Testis (tissue), 3 donors: Measurements from ENCODE around the gene FHIT. TPM values are rescaled to one million over a fixed set of nuclear protein-coding genes. Genes with fewer than 3 reads are reported as not detected.

Source experiments
- DNase-seq: peaks from one replicate; pipeline ENCODE4 v3.0.0-alpha.2; 2019
- H3K27ac ChIP-seq, 2 donors: fragments of 200-600 bp; sonication (generic); one replicate each; pipeline ENCODE4 v1.5.1; 2019
- H3K27me3 ChIP-seq: fragments of 200-600 bp; sonication (generic); one replicate; pipeline ENCODE4 v1.5.1; 2019
- H3K36me3 ChIP-seq: fragments of 200-600 bp; sonication (generic); one replicate; pipeline ENCODE4 v1.5.1; 2017; ENCODE audit warnings: low read depth; ENCODE audit errors: missing control alignments
- H3K4me1 ChIP-seq: fragments of 200-600 bp; sonication (generic); one replicate; pipeline ENCODE4 v1.5.1; 2019
- H3K4me3 ChIP-seq, 2 donors: fragments of 200-600 bp; sonication (generic); one replicate each; pipeline ENCODE4 v1.5.1; 2017 to 2019
- H3K9me3 ChIP-seq: fragments of 200-600 bp; sonication (generic); one replicate; pipeline ENCODE4 v1.5.1; 2017
- CTCF ChIP-seq, 3 experiments: fragments of 450-650 bp in 2 of 3; fragments of 200-600 bp in 1 of 3; sonication (generic) in 1 of 3; IDR thresholded peaks; one replicate each; pipeline ENCODE4 v1.5.1; 2016 to 2019; ENCODE audit warnings: antibody characterized with exemption in 3 of 3, mild to moderate bottlenecking in 2 of 3, moderate library complexity in 1 of 3
- POLR2A ChIP-seq: fragments of 450-650 bp; IDR thresholded peaks from one replicate; pipeline ENCODE4 v1.6.1; 2017; ENCODE audit warnings: antibody characterized with exemption, mild to moderate bottlenecking, moderate library complexity
- WGBS, 2 donors: methylation state at CpG; one replicate each; pipeline ENCODE4 v1.1.5; 2018; 5-methylcytosine and 5-hydroxymethylcytosine counted together
- intact Hi-C: fragments of 100-400 bp; cut with DNase I; formaldehyde crosslinking; loops from one replicate; pipeline ENCODE4 v1.15.1; 2023; ENCODE audit warnings: low total_unique reads
- polyA plus RNA-seq: library from polyadenylated mRNA; stranded (reverse); fragments of 350-450 nt; fragmentation: Illumina TruSeq; extraction: RNeasy Lipid Tissue Mini Kit (QIAGEN cat#74804); gene quantifications from one replicate; pipeline ENCODE4 v1.2.3, GENCODE V29; 2014; ENCODE audit warnings: low read depth, low replicate concordance; ENCODE audit not compliant: insufficient read depth
- total RNA-seq, 2 donors: library from RNA; depleted of rRNA; stranded (reverse); fragments of >200 nt; gene quantifications; one replicate each; pipeline ENCODE4 v1.2.3, GENCODE V29; 2016

The FHIT gene
- total and polyA plus RNA-seq, 3 donors from 2014 or later = 10.1 to 29.6 (median 15.5) TPM

DNA sequence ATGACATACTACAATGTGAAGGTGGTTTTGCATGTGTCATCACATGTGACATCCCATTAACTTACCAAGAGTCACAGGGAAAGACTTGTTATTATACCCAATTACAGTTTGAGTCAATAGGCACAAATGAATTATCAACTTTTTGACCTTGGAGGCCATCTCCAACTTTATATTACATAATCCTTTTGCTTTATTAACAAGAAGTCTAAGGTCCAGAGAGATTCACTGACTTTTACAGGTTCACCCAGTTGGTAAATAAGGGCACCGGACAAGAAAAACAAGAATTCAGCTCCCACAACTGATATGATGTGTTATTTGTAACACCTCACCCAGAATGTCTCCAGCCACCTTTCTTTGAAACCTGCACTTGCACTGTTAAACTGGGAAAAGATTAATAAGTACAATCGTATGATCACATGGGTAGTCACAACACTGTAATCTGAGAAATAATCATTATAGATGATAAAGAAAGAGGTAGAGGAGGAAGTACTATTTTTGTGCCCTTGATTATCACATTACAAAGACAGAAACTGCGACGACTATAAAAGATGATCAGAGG lies 928.9 kb downstream of the FHIT start:
- TF ChIP-seq CTCF (IDR thresholded peaks at IDR 0.05) (no peak), POLR2A (no peak)
- no peak for DNase-seq

DNA sequence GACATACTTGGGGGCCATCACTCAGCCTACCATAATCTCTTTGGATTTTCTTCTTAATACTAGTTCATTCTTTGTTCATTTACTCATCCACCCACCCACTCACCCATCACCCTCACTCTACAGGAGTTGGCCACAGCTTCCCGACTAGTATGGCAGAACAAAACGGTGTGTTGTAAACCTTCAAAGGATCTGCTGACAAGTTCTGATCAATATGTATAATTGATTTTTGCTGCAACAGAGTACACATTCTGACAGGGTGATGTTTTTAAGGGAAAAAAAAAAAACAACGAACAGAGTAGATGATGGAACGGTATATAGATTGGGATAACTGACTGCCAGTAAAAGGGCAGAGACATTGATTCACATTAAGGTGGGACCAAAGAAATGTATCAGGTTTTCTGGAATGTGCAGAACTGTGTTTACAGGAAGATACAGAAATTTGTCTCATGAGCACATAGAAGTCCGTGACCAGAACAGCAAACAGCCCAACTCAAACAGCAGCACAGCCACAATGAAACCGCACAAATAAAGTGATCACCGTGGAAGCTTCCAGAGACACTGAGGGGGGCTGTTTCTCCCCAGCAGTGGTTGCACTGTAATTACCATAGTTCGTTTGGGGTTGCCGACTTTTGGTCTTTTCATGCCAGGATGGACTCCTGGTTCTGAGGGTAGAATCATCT lies 931.9 kb downstream of the FHIT start:
- Histone ChIP-seq H3K36me3 (no peaks in the 10 kb centered on the region), H3K4me3 (no peak overlapping the region), H3K27ac (no peak overlapping the region), H3K9me3 (no peaks in the 10 kb centered on the region), H3K27me3 (no peaks in the 10 kb centered on the region), H3K4me1 (peaks cover 2% of the 10 kb centered on the region)
- no peak for DNase-seq
- TF ChIP-seq CTCF (IDR thresholded peaks at IDR 0.05) (no peak), POLR2A (no peak)
- intact Hi-C loops = no loop called here
- WGBS, 2 donors = 75 to 87% methylated on average over 9 of the region's 9 CpGs

More for the DNA sequence above, 928.9 kb downstream of the FHIT start:
- H3K9me3 ChIP-seq = no peaks in the 10 kb centered on the region
- no peaks in the 10 kb centered on the region for H3K27me3 ChIP-seq
- H3K27ac ChIP-seq = no peak overlapping the region
- intact Hi-C loops = no loop called here
- H3K4me1 ChIP-seq = peaks cover 2% of the 10 kb centered on the region
- no peaks in the 10 kb centered on the region for H3K36me3 ChIP-seq
- H3K4me3 ChIP-seq = no peak overlapping the region
- WGBS, 2 donors = 63 to 76% methylated on average over 4 of the region's 4 CpGs

DNA sequence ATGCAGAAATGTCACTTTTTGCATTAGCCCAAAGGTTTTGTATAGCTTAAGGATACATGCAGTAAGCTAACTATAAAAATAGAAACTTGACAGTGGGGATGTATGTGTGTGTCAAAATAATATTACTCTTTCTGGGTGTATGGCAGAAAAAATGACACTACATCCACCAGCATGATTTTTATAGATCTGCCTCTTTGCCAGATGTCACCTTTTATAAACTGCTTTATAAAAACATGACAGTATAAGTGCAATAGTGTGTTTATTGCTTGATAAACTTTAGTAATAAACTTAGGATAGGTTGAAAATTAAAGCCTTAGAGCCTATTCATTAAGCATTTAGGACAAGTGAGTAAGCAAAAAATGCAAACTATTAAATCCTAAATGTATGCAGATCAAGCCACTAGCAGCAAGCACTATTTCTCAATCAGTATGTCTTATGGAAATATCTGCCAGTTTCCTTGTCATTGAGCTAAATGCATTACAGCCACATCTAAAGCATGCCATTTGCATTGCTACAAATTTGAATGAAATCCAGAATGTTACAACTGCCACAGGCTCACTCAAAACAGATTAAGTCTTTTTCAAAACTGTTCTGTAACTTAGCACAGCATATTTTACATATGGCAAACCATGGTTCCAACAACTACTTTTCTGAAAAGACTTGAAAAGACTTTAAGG lies 935.0 kb downstream of the FHIT start:
- TF ChIP-seq POLR2A (no peak), CTCF (IDR thresholded peaks at IDR 0.05) (no peak)
- no peaks in the 10 kb centered on the region for H3K27me3 ChIP-seq

GRCh38 chr3:60313951-60314461 lies 937.2 kb downstream of the FHIT start:
- 90 to 91% methylated on average over 6 of the region's 6 CpGs for WGBS, 2 donors
- H3K27ac ChIP-seq = no peak overlapping the region
- no peaks in the 10 kb centered on the region for H3K27me3 ChIP-seq
- H3K9me3 ChIP-seq = no peaks in the 10 kb centered on the region
- DNase-seq = no peak
- intact Hi-C loops = no loop called here
- TF ChIP-seq POLR2A = no peak
- no peak for TF ChIP-seq CTCF (IDR thresholded peaks at IDR 0.05)
- no peaks in the 10 kb centered on the region for H3K36me3 ChIP-seq
- no peak overlapping the region for H3K4me3 ChIP-seq
- no peaks in the 10 kb centered on the region for H3K4me1 ChIP-seq

More for the DNA sequence above, 935.0 kb downstream of the FHIT start:
- H3K27ac ChIP-seq = no peak overlapping the region
- H3K36me3 ChIP-seq = no peaks in the 10 kb centered on the region
- no peaks in the 10 kb centered on the region for H3K9me3 ChIP-seq
- intact Hi-C loops = no loop called here
- H3K4me3 ChIP-seq = no peak overlapping the region
- DNase-seq = no peak
- H3K4me1 ChIP-seq = no peaks in the 10 kb centered on the region
